HCT116 (cell line): ENCODE data around the gene METTL2A. TPM values are rescaled to one million over a fixed set of nuclear protein-coding genes. Genes with fewer than 3 reads are reported as not detected.
"Not testable (repeated sequence)": the region's sequence is repeated elsewhere in the genome, so short reads cannot be mapped to it uniquely, and the experiment has no call there.

ENCODE experiments used
- ATAC-seq: fragments of 200-7000 bp; cut with Tn5 transposase; 2 replicates; pipeline ENCODE4 v1.9.1; 2020; ENCODE audit warnings: mild to moderate bottlenecking, moderate library complexity
- BruUV-seq: library from RNA; stranded (reverse); fragments of 400-500 nt; replicated peaks from 2 replicates; lab custom pipeline; 2021; lab: Mats Ljungman, UMichigan
- CTCF ChIA-PET: fragments of 300-600 bp; sonication (Branson Sonifier 250); formaldehyde crosslinking; loops from one replicate; lab custom pipeline; 2021; ENCODE audit warnings: antibody characterized with exemption; lab: Charles Lee
- POLR2A ChIA-PET: fragments of 300-600, 350-600 bp; sonication (Branson Sonifier 250); formaldehyde crosslinking; loops from one replicate; lab custom pipeline; 2021; ENCODE audit warnings: antibody characterized with exemption; lab: Charles Lee
- RAD21 ChIA-PET, 2 experiments: fragments of 300-600 bp; sonication (Branson Sonifier 250); formaldehyde crosslinking; loops; one replicate each; lab custom pipeline; 2023; ENCODE audit warnings: low total read pairs in 2 of 2; ENCODE audit not compliant: uncharacterized antibody in 2 of 2, unreplicated experiment in 2 of 2, low non-redundant PET in 1 of 2; lab: Charles Lee
- DNase-seq: peaks from one replicate; pipeline ENCODE4 v3.0.0-alpha.2; 2010; ENCODE audit warnings: low read depth, low spot score
- H2AFZ ChIP-seq: fragments of 200-600 bp; shearing (Covaris generic), sonication (generic); 2 replicates; pipeline ENCODE4 v1.6.1; 2017; ENCODE audit warnings: low read depth, mixed run types, mixed read lengths, antibody characterized with exemption, low read length; ENCODE audit not compliant: poor library complexity, severe bottlenecking
- H3K27ac ChIP-seq: 2 replicates; pipeline ENCODE4 v1.5.1; 2012; ENCODE audit warnings: low read depth, low read length
- H3K27me3 ChIP-seq: fragments of 200-600 bp; sonication (generic); 2 replicates; pipeline ENCODE4 v1.6.1; 2016; ENCODE audit warnings: mixed run types, low read length, mixed read lengths; ENCODE audit not compliant: insufficient read depth
- H3K36me3 ChIP-seq, 2 experiments: fragments of 200-500 bp in 1 of 2; fragments of 200-600 bp in 1 of 2; sonication (Bioruptor generic) in 1 of 2; sonication (generic) in 1 of 2; 2 replicates each; pipeline versions ENCODE4 v1.5.1 to v1.6.1; 2014 to 2016; ENCODE audit warnings: low read length in 2 of 2, inconsistent platforms in 1 of 2, mixed read lengths in 1 of 2, mixed run types in 1 of 2; ENCODE audit not compliant: insufficient read depth in 2 of 2, control insufficient read depth in 1 of 2
- H3K4me1 ChIP-seq, 2 experiments: fragments of 200-600 bp in 1 of 2; sonication (generic) in 1 of 2; 2 replicates each; pipeline versions ENCODE4 v1.5.1 to v1.6.1; 2012 to 2017; ENCODE audit warnings: low read length in 2 of 2, inconsistent platforms in 1 of 2, mild to moderate bottlenecking in 1 of 2, mixed read lengths in 1 of 2, mixed run types in 1 of 2, moderate library complexity in 1 of 2; ENCODE audit not compliant: insufficient read depth in 2 of 2, control insufficient read depth in 1 of 2
- H3K4me2 ChIP-seq: fragments of 200-600 bp; sonication (generic); 2 replicates; pipeline ENCODE4 v1.6.1; 2017; ENCODE audit warnings: mixed run types, low read length, mixed read lengths
- H3K4me3 ChIP-seq, 2 experiments: fragments of 200-600 bp in 1 of 2; sonication (generic) in 1 of 2; replicated peaks in 1 of 2; 2 replicates each; pipeline ENCODE4 v1.5.1; 2011 to 2016; ENCODE audit warnings: low read length in 2 of 2, control low read depth in 1 of 2, low read depth in 1 of 2, mild to moderate bottlenecking in 1 of 2, mixed read lengths in 1 of 2, mixed run types in 1 of 2
- H3K79me2 ChIP-seq: fragments of 200-600 bp; sonication (generic); 2 replicates; pipeline ENCODE4 v1.6.1; 2017; ENCODE audit warnings: mild to moderate bottlenecking, mixed run types, low read length, moderate library complexity, mixed read lengths; ENCODE audit not compliant: insufficient read depth
- H3K9ac ChIP-seq: fragments of 200-600 bp; sonication (generic); 2 replicates; pipeline ENCODE4 v1.6.1; 2016; ENCODE audit warnings: low read length, mixed read lengths
- H3K9me2 ChIP-seq: fragments of 200-600 bp; sonication (generic), shearing (Covaris generic); 2 replicates; pipeline ENCODE4 v1.6.1; 2017; ENCODE audit warnings: mixed run types, mild to moderate bottlenecking, moderate library complexity; ENCODE audit not compliant: insufficient read depth
- H3K9me3 ChIP-seq, 2 experiments: fragments of 200-500 bp in 1 of 2; fragments of 200-600 bp in 1 of 2; sonication (Bioruptor generic) in 1 of 2; sonication (generic) in 1 of 2; 2 replicates each; pipeline ENCODE4 v1.6.1; 2014 to 2017; ENCODE audit warnings: low read length in 2 of 2, mixed read lengths in 2 of 2, inconsistent platforms in 1 of 2, low read depth in 1 of 2, mild to moderate bottlenecking in 1 of 2, mixed run types in 1 of 2, moderate library complexity in 1 of 2; ENCODE audit not compliant: control insufficient read depth in 1 of 2, insufficient read depth in 1 of 2
- H4K20me1 ChIP-seq: fragments of 200-600 bp; sonication (generic), shearing (Covaris generic); 2 replicates; pipeline ENCODE4 v1.6.1; 2017; ENCODE audit warnings: mixed run types, mild to moderate bottlenecking, moderate library complexity; ENCODE audit not compliant: insufficient read depth
- CBX3 ChIP-seq: IDR thresholded peaks from 2 replicates; pipeline ENCODE4 v1.6.1; 2012; ENCODE audit warnings: low read depth
- ELF1 ChIP-seq: IDR thresholded peaks from 2 replicates; pipeline ENCODE4 v1.6.1; 2012; ENCODE audit warnings: low read depth, borderline replicate concordance
- EZH2 ChIP-seq: fragments of 200-600 bp; sonication (generic); IDR thresholded peaks from 2 replicates; pipeline ENCODE4 v1.6.1; 2017; ENCODE audit warnings: antibody characterized with exemption, mixed run types
- FOSL1 ChIP-seq: IDR thresholded peaks from 2 replicates; pipeline ENCODE4 v1.6.1; 2012; ENCODE audit warnings: low read depth
- POLR2A ChIP-seq: IDR thresholded peaks from 2 replicates; pipeline ENCODE4 v1.7.0; 2011; ENCODE audit warnings: borderline replicate concordance; ENCODE audit not compliant: insufficient read depth, insufficient read length; ENCODE audit errors: extremely low read depth
- POLR2AphosphoS5 ChIP-seq: IDR thresholded peaks from 2 replicates; pipeline ENCODE4 v1.6.1; 2011; ENCODE audit warnings: mild to moderate bottlenecking, low read depth, low read length, moderate library complexity
- RAD21 ChIP-seq: IDR thresholded peaks from 2 replicates; pipeline ENCODE4 v1.6.1; 2012; ENCODE audit warnings: low read depth, mild to moderate bottlenecking
- SP1 ChIP-seq: IDR thresholded peaks from 2 replicates; pipeline ENCODE4 v1.6.1; 2012; ENCODE audit warnings: low read depth
- intact Hi-C: fragments of 100-400 bp; cut with micrococcal nuclease; formaldehyde crosslinking; loops from 2 replicates; pipeline ENCODE4 v1.10.0; 2022
- total RNA-seq: library from RNA; stranded (reverse); gene quantifications from one replicate; pipeline ENCODE4 v1.2.1, GENCODE V29; 2021; ENCODE audit not compliant: unreplicated experiment
- TF ChIP-seq, protein P1 (sequence below): IDR thresholded peaks from 2 replicates; pipeline ENCODE4 v1.6.1; 2012
- TF ChIP-seq, protein P2 (sequence below), 3 experiments: fragments of 200-600 bp in 1 of 3; sonication (generic) in 1 of 3; IDR thresholded peaks in 2 of 3; conservative IDR thresholded peaks in 1 of 3; 2 replicates each; pipeline ENCODE4 v1.5.1; 2012 to 2017; ENCODE audit warnings: low read depth in 2 of 3, low read length in 2 of 3, antibody characterized with exemption in 1 of 3, borderline replicate concordance in 1 of 3, control low read depth in 1 of 3, mild to moderate bottlenecking in 1 of 3, mixed read lengths in 1 of 3, mixed run types in 1 of 3, moderate library complexity in 1 of 3; ENCODE audit not compliant: insufficient read depth in 1 of 3

METTL2A gene
- total RNA-seq, 1 experiment from 2014 or later = 50.3 TPM

DNA sequence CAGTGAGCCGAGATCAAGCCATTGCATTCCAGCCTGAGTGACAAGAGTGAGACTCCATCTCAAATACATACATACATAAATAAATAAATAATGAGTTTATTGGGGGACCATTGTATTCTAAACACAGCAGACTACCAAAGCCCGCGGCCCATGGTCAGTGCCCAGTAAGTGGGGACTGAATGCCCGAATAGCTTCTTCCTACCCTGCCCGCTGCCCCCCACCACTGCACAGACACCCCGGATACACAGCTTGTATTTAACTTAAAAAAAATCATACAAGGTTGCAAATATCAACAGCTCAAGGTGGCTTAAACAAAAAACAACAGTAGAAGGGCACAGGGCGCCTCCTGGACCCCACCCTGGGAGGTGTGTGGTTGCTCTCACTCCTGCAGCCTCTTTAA is 32.3 kb downstream of the METTL2A start:
- Histone ChIP-seq H3K4me2 (no peak overlapping the region), H3K4me1 (no peaks in the 10 kb centered on the region), H3K27ac (no peak overlapping the region), H3K9me3 (no peaks in the 10 kb centered on the region), H3K27me3 (no peaks in the 10 kb centered on the region), H2AFZ (no peak overlapping the region), H3K4me3 (no peak overlapping the region), H3K36me3 (no peaks in the 10 kb centered on the region), H3K9me2 (no peaks in the 10 kb centered on the region), H3K79me2 (no peaks in the 10 kb centered on the region)
- ChIA-PET POLR2A (no interaction called here), RAD21 (no interaction called here), CTCF (no interaction called here)
- ATAC-seq (no peak), DNase-seq (no peak)
- intact Hi-C loops = no loop called here
- no TSS peak for BruUV-seq
- TF ChIP-seq FOSL1 (no peak), CBX3 (no peak), POLR2AphosphoS5 (no peak), POLR2A (no peak), RAD21 (no peak), EZH2 (no peak), SP1 (no peak), ELF1 (no peak)
- TF ChIP-seq, protein P1, sequence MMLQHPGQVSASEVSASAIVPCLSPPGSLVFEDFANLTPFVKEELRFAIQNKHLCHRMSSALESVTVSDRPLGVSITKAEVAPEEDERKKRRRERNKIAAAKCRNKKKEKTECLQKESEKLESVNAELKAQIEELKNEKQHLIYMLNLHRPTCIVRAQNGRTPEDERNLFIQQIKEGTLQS = no peak
- TF ChIP-seq, protein P2, sequence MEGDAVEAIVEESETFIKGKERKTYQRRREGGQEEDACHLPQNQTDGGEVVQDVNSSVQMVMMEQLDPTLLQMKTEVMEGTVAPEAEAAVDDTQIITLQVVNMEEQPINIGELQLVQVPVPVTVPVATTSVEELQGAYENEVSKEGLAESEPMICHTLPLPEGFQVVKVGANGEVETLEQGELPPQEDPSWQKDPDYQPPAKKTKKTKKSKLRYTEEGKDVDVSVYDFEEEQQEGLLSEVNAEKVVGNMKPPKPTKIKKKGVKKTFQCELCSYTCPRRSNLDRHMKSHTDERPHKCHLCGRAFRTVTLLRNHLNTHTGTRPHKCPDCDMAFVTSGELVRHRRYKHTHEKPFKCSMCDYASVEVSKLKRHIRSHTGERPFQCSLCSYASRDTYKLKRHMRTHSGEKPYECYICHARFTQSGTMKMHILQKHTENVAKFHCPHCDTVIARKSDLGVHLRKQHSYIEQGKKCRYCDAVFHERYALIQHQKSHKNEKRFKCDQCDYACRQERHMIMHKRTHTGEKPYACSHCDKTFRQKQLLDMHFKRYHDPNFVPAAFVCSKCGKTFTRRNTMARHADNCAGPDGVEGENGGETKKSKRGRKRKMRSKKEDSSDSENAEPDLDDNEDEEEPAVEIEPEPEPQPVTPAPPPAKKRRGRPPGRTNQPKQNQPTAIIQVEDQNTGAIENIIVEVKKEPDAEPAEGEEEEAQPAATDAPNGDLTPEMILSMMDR (IDR thresholded peaks at IDR 0.05 in 2 of 3, conservative IDR thresholded peaks at IDR 0.05 in 1 of 3; ENCODE audit: borderline replicate concordance in 1 of 3, insufficient read depth in 1 of 3, low read depth in 2 of 3, low read length in 2 of 3) = no peak
- TF ChIP-seq, all 23 proteins: peak for 0
- H3K9ac ChIP-seq = no peak overlapping the region
- H4K20me1 ChIP-seq = no peaks in the 10 kb centered on the region

DNA sequence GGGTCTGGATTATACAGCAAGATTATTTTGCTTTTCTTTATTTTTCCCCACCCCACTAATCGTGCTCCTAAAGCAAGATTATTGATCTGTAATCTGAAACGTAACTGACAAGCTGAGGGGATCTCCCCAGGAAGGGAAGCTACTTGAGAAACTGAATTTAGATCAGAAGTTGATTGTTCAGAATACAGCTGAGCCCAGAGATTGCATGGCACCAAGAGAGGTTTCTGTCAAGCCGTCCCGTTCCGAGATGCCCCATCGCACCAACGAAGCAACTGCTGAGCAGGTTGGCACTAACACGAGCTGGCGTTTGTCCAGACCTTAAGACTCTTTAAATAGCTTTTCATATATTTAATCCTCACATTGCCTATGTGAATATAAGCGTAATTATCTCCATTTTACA is 34.8 kb downstream of the METTL2A start:
- intact Hi-C loops = not testable (repeated sequence)

DNA sequence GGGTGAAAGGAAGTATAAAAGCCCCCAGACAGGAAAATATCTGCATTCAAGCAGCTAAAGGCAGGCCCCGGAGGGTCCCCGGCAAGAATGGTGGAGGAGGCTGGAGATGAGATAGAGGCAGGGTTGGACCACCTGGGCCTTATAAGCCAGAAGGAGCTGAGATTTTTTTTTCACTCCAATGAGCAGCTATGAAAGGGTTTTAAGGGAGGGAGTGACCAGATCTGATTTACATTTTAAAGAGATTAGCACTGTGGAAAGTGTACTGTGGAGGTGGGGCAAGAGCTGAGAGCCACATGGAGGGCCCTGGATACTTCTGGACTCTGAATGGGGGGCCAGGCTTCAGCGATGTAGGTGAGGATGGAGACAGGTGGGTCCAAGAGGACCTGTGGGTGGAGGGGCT is 40.7 kb downstream of the METTL2A start:
- DNase-seq, H3K27me3 ChIP-seq, H3K9me3 ChIP-seq, H3K36me3 ChIP-seq, H3K4me3 ChIP-seq, RAD21 ChIA-PET, ATAC-seq, H3K27ac ChIP-seq, intact Hi-C loops, H3K9ac ChIP-seq, CTCF ChIA-PET, H3K4me2 ChIP-seq, H3K79me2 ChIP-seq, H4K20me1 ChIP-seq, H2AFZ ChIP-seq, H3K9me2 ChIP-seq, BruUV-seq, H3K4me1 ChIP-seq: not testable (repeated sequence)
- POLR2A ChIA-PET = interaction anchor here (0.6 kb wide), 1 partner anchor 58 kb away, joined by 3 read pairs; no protein-coding TSS in a partner anchor

More for the DNA sequence above, 34.8 kb downstream of the METTL2A start:
- H3K4me3 ChIP-seq, H2AFZ ChIP-seq, H3K9me3 ChIP-seq, H4K20me1 ChIP-seq, RAD21 ChIA-PET, H3K4me2 ChIP-seq, POLR2A ChIA-PET, H3K36me3 ChIP-seq, BruUV-seq, H3K4me1 ChIP-seq, DNase-seq, CTCF ChIA-PET, H3K79me2 ChIP-seq, H3K9me2 ChIP-seq, ATAC-seq, H3K27me3 ChIP-seq, H3K27ac ChIP-seq, H3K9ac ChIP-seq: not testable (repeated sequence)
